ENCODE measurements around the gene PPIL1.
"Not testable (repeated sequence)": the region's sequence is repeated elsewhere in the genome, so short reads cannot be mapped to it uniquely, and the experiment has no call there.

The PPIL1 gene

DNA sequence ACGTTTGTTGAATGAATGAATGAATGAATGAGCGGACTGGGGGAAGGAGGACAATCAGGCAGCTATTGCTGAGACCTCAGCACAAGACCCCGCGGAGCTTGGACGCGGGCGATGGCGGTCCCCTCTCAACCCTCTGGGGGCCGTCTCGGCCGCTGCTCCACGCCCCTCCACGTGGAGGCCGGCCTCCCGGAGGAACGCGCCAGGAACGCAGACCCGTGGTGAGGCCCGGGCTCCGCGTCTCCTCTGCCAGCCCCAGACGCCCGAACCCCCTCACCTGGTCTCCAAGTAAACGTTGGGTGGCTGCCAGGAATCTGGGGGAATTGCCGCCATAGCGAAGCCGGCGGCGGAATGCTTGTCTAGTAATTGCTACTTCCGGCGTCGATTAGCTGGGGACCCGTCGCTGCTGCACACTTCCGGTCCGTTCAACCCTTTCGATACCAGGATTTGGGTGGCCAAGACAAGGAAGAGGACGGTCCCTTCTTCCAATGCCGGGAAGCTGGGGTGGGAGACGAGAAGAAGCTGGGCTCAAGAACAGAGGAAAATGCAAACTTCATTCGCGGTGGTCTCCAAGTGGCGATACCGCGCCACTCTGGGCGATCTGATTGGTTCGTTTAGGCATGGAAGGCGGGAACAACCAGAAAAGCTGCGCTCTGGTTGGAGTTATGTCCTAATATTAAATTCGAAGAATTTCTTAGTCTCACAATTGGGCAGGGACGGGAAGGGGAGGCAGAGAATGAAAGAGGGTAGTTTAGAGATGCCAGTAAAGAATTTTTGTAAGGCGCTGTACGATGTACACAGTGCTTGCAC, at the start of gene PPIL1:
Gene PPIL1, minus strand, starts transcription at position 361 of the 807 bp plus-strand sequence. Its CDS starts 31 bp downstream, at position 330.
- in situ Hi-C loops (cut with MboI; ENCODE audit: low sequenced_read_pairs), result no loop called here

DNA sequence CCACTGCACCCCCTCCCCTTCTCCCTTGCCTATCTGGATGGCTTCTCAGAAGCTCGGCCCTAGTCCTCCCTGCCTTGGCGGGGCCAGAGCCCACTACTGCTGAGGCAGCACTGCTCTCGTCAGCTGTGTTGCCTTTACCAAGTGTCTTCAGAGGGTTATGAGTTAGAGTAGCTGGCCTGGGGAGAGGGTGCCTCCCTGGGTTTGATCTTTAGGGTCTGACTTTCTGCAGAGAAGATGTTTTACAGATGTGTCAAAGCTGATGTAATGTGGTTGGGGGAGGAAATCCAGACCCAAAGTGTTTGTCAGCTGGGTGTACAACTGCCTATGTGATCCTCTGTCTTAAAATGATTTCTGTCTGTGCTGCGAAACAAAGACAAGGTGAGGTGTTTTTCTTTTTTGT, 49.5 kb upstream of the PPIL1 start:
- in situ Hi-C loops (cut with MboI; ENCODE audit: low sequenced_read_pairs), result no loop called here

DNA sequence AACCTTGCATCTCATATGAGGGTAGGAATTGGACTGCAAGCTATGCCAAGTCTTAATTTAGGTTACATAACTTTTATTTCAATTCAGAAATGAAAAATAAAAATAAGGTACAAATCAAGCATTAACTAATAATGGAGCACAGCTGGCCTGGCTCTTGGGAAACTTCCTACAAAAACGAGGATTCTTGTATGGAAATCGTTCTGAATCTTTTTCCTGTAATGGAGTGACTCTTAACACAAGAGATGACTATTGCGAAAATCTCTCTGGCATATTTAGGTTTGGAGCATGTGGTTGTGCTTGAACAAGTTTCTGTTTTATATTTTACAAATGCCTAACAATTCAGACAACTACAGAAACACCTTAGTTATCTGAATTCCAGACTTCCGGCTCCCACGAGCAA, 45.9 kb upstream of the PPIL1 start:
- in situ Hi-C loops (cut with MboI; ENCODE audit: low sequenced_read_pairs), result no loop called here

DNA sequence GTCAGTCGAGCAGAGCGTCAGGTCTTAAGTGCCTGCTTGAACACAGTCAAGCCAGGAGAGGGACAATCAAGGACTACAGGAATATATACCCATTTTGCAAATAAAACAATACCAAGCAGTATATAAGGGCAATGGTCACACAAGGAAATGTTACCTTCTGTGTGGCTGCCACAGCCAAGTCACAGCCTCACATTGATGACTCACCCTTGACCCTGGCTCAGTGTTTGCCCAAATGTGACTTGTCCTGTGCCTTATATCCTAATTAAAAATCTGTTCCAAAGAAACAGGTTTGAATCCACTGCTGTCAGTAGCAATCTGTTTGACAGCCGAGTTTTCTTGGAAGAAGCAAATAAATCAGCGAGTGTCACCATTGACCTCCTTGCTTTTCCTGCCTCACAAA, 45.4 kb upstream of the PPIL1 start:
- in situ Hi-C loops (cut with MboI; ENCODE audit: low sequenced_read_pairs), result no loop called here

DNA sequence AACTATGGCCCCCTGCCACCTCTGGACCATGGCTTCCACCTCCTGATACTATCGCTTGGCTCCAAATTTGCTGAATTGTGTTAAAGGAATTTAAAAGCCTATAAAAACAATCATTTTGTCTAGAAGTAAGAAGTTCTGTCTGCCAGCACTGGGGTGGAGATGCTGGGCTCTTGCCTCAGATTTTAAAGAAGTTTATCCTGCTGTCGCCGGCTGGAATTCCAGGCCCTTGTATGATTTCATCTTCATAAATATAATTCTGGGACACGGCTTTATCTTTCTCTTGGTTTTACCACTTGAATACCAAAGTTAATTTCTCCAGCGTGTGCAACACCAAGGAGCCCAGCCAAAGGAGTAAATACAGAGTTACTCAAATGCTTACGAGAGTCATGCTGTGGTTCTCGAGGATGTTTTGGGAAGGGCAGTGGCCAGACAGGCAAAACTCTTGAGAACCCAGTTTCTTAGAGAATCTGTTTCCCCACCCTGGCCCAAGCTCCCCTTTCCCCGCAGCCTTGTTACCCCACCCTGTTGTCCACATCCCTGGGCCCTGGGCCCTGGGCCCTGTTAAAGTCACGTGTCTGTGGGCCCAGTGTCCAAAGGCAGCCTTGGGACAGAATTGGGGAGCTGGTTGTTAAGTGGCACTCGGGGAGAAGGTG, 43.1 kb upstream of the PPIL1 start:
- in situ Hi-C loops (cut with MboI; ENCODE audit: low sequenced_read_pairs), result no loop called here

DNA sequence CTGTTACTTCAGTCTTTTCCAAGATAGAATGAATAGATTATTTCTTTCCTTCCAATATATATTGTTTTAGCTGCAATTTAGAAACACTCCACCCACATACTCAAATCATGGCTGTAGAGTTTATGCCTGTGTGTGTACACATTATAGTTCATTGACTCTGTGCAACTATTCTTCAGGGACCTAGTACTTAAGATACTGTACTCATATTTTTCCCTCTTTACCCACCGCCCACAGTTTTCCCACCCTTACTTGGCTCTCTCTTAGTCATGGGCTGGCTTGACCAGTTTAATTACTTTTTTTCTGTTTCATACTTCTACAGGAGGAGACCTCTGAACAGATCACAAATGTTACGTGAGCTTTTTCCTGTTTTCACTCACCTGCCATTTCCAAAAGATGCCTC, 41.5 kb upstream of the PPIL1 start:
- in situ Hi-C loops (cut with MboI; ENCODE audit: low sequenced_read_pairs), result no loop called here

GRCh38 chr6:36915599-36915998, 41.0 kb upstream of the PPIL1 start:
- in situ Hi-C loops (cut with MboI; ENCODE audit: low sequenced_read_pairs), result no loop called here

DNA sequence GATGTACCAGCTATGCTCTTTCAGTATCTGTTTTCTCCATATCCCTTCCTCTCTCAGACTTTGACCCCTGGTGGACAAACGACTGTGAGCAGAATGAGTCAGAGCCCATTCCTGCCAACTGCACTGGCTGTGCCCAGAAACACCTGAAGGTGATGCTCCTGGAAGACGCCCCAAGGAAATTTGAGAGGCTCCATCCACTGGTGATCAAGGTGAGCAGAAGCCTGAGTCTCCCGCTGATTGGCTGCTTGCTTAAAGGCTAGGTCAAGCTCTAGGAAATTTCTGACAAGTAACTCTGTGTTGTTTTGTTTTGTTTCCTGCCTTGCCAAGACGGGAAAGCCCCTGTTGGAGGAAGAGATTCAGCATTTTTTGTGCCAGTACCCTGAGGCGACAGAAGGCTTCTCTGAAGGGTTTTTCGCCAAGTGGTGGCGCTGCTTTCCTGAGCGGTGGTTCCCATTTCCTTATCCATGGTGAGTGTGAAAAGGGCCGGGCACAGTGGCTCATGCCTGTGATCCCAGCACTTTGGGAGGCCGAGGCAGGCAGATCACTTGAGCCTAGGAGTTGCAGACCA, 39.7 kb upstream of the PPIL1 start:
- in situ Hi-C loops (cut with MboI; ENCODE audit: low sequenced_read_pairs), result no loop called here

GRCh38 chr6:36913082-36913481, 38.5 kb upstream of the PPIL1 start:
- in situ Hi-C loops (cut with MboI; ENCODE audit: low sequenced_read_pairs), result no loop called here

GRCh38 chr6:36912586-36912985, 38.0 kb upstream of the PPIL1 start:
- in situ Hi-C loops (cut with MboI; ENCODE audit: low sequenced_read_pairs), result no loop called here

DNA sequence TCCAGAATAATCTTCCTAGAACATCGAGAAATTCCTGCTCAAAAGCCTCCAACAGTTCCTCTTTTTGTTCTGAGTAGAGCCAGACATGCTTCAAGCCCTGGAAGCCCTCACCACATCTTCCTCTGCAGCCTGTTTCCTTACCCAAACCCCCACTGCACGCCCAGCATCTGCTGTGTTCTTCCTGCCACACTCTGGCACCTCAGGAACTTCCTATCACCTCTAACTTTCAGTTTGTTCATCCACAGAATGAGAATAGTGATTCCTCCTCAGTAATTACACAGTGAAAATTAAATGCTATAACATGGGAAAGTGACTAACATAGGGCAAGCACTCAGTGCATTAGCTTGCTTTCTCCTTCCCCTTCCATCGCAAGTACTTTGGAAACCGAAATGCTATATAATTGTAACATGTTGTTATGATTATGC, 37.4 kb upstream of the PPIL1 start:
- in situ Hi-C loops (cut with MboI; ENCODE audit: low sequenced_read_pairs), result no loop called here

DNA sequence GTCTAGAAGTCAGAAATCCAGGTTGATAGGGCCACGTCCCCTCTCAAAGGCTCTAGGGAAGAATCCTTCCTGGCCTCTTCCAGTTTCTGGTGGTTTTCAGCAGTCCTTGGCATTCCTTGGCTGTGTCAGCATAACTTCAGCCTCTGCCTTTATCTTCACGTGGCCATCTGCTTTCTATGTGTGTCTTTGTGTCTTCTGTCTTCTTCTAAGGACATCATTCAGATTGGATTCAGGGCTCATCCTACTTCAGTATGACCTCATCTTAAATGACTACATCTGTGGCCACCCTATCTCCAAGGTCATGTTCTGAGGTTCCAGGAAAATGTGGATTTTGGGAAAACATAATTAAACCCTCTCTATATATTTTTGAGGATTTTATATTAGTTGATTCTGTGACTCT, 34.1 kb upstream of the PPIL1 start:
- in situ Hi-C loops (cut with MboI; ENCODE audit: low sequenced_read_pairs), result no loop called here

DNA sequence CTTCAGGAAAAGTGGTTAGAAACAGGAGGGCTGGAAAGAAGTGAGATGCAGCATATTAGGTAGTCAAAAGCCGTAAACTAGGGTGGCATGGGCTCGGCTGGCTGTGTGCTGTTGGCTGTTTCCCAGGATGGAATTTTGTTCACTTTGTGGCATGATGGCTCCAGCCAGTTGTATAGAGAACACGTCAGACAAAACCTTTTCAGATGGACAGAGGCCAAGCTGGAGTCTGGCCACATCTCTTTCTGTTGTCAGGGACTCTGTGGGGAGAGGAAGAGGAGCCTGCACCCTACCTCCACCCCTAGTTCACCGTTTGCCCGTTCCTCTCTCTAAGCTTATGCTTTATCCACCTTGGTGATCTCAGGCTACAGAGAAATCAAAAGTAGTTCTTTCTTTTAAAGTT, 33.2 kb upstream of the PPIL1 start:
- in situ Hi-C loops (cut with MboI; ENCODE audit: low sequenced_read_pairs), result no loop called here

GRCh38 chr6:36906539-36907325, 32.1 kb upstream of the PPIL1 start:
- in situ Hi-C loops (cut with MboI; ENCODE audit: low sequenced_read_pairs), result no loop called here

GRCh38 chr6:36904851-36905393, 30.3 kb upstream of the PPIL1 start:
- in situ Hi-C loops (cut with MboI; ENCODE audit: low sequenced_read_pairs), result no loop called here

GRCh38 chr6:36904114-36904513, 29.5 kb upstream of the PPIL1 start:
- in situ Hi-C loops (cut with MboI; ENCODE audit: low sequenced_read_pairs), result no loop called here

GRCh38 chr6:36897609-36898008, 23.0 kb upstream of the PPIL1 start:
- in situ Hi-C loops (cut with MboI; ENCODE audit: low sequenced_read_pairs), result no loop called here

GRCh38 chr6:36893976-36894932, 19.7 kb upstream of the PPIL1 start:
- in situ Hi-C loops (cut with MboI; ENCODE audit: low sequenced_read_pairs), result no loop called here

GRCh38 chr6:36891153-36891552, 16.6 kb upstream of the PPIL1 start:
- in situ Hi-C loops (cut with MboI; ENCODE audit: low sequenced_read_pairs), result not testable (repeated sequence)

DNA sequence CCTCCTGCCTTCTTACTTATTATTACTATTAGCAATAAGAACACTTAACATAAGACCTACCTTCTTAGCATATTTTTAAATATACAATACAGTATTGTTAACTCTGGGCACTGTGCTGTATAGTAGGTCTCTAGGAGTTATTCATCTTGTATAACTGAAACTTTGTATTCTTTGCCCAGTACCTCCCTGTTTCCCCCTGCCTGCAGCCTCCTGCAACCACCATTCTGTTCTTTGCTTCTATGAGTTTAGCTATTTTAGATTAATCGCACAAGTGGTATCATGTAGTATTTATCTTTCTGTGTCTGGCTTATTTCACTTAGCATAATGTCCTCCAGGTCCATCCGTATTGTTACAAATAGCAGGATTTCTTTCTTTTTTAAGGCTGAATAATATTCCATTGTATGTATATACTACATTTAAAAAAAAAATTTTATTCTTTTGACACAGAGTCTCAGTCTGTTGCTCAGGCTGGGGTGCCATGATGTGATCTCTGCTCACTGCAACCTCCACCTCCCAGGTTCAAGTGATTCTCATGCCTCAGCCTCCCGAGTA, 15.6 kb upstream of the PPIL1 start:
- in situ Hi-C loops (cut with MboI; ENCODE audit: low sequenced_read_pairs), result no loop called here

Measured in HL-60/S4 (cell line).